ENCODE measurements around the gene RASSF5.

DNA sequence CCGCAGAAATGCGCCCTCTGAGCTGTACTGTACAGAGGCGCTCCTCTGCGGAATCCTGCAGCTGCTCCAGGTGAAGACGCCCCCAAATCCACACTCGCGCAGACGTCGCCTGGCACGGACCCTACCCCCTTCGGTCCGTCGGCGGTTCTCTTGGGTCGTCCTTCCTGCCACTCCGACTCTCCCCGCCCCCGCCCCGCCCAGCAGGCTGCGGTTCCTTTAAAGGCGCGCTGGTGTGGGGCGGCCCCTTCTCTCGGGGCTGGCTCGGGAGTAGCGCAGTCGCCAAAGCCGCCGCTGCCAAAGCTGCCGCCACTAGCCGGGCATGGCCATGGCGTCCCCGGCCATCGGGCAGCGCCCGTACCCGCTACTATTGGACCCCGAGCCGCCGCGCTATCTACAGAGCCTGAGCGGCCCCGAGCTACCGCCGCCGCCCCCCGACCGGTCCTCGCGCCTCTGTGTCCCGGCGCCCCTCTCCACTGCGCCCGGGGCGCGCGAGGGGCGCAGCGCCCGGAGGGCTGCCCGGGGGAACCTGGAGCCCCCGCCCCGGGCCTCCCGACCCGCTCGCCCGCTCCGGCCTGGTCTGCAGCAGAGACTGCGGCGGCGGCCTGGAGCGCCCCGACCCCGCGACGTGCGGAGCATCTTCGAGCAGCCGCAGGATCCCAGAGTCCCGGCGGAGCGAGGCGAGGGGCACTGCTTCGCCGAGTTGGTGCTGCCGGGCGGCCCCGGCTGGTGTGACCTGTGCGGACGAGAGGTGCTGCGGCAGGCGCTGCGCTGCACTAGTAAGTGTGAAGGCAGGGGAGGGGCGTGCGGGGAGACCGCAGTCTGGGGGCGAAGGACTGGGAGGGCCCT lies at the start of gene RASSF5:
- TF ChIP-seq CTCF (IDR thresholded peaks at IDR 0.05) (no peak), POLR2AphosphoS5 (IDR thresholded peaks at IDR 0.05) (peak; percentile 51 to 84)
